ENCODE measurements around the gene ELP5.

The ELP5 gene

DNA sequence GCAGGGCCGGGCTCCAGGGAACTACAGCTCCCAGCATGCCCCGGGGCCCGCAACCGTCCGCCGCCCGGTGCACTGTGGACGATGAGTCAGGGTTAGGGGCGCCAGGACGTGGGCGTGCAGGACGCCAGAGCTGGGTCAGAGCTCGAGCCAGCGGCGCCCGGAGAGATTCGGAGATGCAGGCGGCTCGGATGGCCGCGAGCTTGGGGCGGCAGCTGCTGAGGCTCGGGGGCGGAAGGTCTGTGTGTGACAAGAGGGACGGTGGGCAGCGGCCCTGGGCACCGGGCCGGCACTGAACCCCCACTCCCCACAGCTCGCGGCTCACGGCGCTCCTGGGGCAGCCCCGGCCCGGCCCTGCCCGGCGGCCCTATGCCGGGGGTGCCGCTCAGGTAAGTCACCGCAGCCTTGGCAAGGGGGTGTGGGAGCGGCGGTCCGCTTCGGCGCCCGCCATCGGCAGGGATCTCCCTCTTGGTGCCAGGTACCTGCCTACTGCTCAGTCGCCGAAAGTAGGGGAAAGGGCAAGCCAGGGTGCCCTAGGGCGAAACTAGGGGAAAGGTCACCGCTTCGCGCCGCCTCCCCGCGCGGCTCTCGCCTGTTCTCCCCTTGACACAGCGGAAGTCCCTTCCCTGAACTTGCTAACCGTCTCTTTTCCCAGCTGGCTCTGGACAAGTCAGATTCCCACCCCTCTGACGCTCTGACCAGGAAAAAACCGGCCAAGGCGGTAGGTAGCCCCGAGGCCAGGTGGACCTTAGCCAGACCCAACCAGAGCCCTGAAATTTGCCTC, 32.0 kb upstream of the ELP5 start, which contains the start of the genes ACADVL and DLG4:
TSS of gene ACADVL (plus strand) at position 127 of the 781 bp plus-strand sequence. CDS start at position 174, 47 bp downstream.
TSS of gene DLG4 (minus strand) at position 25 of the 781 bp plus-strand sequence.
- peak; percentile 72 for DNase-seq

DNA sequence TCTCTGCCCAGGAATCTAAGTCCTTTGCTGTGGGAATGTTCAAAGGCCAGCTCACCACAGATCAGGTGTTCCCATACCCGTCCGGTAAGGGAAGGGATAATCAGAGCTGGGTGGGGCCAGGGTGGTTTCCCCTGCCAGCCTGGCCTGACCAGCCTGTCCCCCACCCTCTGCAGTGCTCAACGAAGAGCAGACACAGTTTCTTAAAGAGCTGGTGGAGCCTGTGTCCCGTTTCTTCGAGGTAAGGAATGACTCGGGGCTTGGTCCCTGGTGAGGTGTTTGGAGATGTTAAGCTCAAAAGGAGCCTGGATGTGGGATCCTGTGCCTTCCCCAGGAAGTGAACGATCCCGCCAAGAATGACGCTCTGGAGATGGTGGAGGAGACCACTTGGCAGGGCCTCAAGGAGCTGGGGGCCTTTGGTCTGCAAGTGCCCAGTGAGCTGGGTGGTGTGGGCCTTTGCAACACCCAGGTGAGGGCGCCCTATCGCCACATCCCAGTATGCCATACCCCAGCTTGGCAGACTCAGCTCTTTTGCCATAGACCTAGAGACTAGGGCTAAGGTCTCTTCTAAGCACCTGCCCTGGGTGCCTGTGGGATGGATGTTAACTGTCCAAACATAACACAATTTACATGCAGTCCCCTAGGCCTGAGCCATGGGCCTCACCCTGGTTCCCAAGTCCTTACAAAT, 31.3 kb upstream of the ELP5 start:
- peak; percentile 52 for DNase-seq

DNA sequence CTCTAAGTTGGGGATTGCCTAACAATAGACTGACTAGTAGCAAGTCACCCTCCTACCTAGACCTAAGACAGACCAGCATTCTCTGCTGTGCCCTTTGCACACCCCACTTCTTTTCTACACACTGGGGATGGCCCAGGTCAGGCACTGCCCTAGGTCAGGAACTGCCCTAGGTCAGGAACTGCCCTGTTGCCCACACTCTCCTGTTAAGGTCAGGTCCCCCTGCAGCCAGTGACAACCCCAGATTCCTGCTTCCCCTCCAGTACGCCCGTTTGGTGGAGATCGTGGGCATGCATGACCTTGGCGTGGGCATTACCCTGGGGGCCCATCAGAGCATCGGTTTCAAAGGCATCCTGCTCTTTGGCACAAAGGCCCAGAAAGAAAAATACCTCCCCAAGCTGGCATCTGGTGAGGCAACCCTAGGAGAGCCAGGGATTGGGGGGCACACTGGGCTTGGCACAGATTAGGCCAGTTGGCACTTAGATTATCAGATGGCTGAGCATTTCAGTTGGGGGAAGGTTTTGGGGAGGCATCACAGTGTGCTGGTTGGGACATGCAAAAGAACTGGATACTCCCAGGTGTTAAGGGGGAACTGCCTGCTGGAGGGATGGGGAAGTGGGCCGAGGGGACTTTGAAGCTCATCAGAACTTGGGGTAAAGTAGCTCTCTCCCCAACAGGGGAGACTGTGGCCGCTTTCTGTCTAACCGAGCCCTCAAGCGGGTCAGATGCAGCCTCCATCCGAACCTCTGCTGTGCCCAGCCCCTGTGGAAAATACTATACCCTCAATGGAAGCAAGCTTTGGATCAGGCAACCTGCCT, 30.5 kb upstream of the ELP5 start:
- no peak for DNase-seq

DNA sequence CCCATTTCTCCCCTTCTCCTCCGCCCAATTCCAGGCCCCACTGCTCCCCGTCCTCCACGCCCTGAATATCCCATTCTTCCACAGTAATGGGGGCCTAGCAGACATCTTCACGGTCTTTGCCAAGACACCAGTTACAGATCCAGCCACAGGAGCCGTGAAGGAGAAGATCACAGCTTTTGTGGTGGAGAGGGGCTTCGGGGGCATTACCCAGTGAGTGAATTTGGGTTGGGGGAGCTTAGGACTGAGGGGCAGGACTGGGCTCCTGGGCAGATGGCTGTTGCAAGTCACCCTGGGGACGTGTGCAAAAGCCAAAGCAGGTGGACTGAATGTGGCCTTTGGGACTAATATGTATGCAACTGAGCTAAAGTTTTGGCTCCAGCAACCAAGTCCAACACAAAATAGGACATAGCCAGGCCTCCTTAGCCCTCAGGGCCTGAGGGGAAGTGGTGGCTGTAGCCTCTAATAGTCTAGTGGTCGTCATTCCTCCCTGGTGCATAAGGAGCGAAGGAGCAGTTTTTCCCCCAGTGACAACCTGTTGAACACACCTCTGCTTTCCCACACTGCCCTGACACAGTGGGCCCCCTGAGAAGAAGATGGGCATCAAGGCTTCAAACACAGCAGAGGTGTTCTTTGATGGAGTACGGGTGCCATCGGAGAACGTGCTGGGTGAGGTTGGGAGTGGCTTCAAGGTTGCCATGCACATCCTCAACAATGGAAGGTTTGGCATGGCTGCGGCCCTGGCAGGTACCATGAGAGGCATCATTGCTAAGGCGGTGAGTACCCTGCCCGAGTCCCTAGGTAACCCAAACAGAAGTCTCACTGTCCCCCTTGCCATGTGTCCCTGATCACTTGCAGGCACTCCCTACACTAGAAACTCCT, 29.7 kb upstream of the ELP5 start:
- no peak for DNase-seq

DNA sequence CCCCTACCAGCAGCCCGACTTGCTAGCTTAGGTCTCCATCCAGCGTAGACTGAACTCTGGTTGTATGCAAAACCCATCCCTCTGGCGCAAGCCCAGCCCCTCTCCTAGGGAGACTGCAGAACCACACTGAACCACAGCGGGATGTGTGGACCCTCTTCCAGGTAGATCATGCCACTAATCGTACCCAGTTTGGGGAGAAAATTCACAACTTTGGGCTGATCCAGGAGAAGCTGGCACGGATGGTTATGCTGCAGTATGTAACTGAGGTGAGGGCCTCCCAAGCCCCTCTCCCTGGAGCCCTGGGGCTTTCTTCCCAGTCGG, 29.1 kb upstream of the ELP5 start:
- DNase-seq = no peak

DNA sequence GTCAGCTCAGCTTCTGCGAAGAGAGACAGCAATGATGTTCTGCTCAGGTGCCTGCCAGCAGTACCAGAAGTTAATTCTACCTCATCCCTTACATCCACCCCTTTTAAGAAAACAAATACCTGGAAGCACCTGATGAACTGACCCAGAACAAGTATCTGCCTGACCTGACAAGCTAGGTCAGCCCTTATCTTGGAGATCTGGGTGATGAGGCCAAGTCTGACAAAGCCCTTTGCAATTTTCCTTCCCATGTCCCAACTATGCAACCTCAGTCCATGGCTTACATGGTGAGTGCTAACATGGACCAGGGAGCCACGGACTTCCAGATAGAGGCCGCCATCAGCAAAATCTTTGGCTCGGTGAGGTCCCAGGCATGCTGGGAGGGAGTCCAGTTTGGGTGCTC, 28.6 kb upstream of the ELP5 start:
- no peak for DNase-seq

DNA sequence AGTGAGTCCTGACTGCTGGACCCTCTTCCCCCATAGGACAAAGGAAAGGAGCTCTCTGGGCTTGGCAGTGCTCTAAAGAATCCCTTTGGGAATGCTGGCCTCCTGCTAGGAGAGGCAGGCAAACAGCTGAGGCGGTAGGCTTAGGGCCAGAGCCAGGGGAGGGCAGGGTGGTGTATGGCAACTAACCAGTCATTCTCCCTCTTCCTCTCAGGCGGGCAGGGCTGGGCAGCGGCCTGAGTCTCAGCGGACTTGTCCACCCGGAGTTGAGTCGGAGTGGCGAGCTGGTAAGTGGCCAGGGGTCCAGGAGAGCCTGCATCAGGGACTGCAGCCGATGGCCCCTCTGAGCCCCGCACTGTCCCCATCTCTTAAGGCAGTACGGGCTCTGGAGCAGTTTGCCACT, 27.9 kb upstream of the ELP5 start:
- DNase-seq = no peak

DNA sequence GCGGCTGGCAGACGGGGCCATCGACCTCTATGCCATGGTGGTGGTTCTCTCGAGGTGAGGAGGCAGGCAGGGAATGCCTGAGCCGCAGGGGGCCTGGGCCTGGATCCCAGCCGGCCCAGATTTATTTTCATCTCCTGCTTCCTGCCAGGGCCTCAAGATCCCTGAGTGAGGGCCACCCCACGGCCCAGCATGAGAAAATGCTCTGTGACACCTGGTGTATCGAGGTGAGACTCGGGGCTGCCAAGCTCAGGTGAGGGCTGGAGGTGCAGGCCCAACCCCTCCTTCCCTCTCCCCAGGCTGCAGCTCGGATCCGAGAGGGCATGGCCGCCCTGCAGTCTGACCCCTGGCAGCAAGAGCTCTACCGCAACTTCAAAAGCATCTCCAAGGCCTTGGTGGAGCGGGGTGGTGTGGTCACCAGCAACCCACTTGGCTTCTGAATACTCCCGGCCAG, 27.3 kb upstream of the ELP5 start:
- DNase-seq = no peak

DNA sequence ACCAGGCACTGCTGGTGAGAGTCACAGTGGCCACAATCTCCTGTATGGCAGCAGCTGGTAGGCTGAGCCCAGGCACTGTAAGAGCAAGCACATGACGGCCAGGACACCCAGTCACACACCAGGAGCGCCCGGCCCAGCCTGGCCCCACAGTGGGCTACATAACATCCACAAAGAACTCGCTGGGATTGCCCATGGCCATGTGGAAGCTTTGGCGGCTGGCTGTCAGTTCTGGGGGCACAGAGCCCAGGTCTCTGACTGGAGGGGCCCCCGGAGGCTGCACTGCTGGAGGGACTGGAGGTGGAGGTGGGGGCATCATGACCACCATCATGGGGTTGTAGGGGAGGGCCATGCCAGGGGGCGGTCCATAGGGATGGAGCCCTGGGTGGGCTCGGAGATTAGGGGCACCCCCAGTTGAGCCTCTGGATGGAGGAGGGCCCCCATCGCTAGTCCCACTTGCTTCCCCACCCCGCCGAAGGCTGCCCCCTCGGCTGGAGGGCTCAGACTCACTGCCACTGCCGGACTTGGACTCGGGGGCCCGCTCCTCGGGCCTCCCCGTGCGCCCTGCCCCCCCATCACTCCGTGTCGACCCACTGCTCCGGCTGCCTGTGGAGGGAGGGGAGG, 26.2 kb upstream of the ELP5 start:
- DNase-seq = no peak

DNA sequence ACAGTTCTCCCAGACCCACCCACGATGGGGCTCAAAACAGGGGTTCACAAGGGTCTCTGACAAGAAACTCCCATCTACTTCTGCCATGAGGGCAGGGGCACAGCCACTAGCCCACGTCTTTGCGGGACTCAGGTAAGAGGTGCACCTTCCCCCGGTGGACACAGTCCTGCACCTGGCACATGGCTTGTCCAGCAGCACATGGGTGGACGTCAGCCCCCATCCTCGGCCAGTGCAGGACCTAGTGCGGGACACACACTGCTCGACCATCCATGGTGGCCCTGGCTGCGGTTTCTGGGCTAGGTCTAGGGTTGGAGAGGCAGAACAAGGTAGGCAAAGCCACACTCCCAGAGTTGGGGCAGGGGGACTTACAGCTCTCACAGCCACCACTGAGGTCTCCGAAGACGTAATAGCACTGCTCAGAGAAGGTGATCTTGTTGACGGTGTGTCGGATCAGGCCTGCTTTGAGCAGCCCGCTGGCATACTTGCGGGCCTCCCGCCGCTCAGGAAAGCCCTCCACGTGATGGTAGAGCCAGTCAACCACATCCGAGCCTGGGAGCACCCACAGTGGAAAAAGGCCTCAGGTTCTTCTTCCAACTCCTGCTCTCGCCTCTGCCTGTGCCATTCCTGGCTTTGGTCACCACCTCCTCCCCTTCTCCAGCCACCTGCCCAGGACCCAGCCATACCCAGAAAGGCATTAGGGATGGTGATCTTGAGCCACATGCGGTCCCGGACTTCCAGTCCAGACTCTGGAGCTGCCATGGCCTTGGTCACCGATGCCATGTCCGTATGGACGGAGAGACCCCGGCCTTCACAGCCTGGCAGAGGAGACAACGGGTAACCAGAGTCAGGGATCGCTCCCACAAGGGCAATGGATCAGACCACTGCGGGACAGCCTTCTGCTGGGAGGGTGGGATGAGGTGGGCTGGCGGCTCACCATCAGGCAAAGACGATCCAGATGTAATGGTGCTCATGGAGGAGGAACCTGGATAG, 25.0 kb upstream of the ELP5 start:
- DNase-seq = no peak

DNA sequence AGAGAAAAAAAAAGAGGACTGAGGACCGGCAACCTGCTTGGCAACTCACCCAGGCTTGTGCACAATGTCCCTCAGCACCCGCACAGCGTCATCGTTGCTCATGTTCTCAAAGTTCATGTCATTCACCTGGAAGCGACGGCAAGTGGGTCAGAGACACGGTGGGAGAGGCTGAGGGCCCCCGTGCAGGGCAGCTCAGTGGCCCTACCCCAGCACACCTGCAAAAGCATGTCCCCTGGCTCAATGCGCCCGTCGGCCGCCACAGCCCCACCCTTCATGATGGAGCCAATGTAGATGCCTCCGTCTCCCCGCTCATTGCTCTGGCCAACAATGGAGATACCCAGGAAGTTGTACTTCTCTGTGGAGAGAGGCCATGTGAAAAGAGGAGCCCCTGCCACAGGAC, 23.1 kb upstream of the ELP5 start:
- no peak for DNase-seq

DNA sequence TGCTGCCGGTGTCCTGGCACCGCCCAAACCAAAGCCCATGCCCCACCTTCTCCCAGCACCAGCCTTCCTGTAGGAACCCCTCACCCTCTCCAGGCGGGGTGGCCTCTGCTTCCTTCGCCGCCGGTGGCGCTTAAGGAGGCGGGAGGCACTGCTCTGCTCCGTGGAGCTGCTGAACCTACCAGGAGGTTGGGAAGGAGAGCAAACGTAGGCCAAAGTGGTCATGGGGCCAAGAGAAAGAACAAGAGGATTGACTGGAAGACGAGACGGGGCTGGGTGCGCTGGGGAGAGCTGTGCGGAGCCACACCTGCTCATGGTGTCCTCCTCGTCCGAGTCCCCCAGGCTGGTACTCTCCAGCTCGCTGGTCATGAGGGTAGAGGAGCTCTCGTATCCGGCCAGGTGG, 22.5 kb upstream of the ELP5 start:
- no peak for DNase-seq

DNA sequence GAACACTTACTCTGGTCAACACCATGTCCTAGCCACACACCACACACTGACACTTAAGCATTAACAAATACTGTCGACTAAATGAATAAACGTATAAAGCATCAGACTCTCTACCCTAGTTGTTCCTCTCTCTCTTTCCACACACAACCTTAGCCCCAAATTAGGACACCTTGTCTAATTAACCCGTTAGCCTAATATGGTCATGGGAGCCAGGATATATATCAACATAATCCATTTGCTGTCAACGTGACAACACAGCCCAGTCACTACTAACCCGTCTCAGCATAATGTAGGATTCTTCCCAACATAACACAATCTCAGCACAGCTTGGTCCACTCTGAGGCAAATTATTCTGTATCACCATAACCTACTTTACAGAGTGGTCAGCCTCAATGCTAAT, 19.9 kb upstream of the ELP5 start:
- DNase-seq = no peak

DNA sequence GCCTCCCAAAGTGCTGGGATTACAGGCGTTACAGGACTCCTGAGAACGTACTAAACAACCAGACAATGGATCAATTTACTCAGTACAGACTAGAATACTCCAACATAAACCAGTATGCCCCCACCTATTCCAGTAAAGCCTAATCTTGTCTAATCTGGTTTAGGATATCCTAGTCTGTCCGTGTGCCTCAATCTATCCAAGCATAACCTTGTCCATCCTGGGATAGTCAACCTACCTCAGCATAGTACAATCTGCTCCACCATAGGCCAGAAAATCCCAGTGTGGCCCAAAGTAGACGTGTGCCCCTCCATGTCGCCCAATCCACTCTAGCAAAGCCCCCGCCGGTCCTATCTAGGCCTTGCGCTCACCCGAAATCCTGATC, 18.3 kb upstream of the ELP5 start:
- no peak for DNase-seq

DNA sequence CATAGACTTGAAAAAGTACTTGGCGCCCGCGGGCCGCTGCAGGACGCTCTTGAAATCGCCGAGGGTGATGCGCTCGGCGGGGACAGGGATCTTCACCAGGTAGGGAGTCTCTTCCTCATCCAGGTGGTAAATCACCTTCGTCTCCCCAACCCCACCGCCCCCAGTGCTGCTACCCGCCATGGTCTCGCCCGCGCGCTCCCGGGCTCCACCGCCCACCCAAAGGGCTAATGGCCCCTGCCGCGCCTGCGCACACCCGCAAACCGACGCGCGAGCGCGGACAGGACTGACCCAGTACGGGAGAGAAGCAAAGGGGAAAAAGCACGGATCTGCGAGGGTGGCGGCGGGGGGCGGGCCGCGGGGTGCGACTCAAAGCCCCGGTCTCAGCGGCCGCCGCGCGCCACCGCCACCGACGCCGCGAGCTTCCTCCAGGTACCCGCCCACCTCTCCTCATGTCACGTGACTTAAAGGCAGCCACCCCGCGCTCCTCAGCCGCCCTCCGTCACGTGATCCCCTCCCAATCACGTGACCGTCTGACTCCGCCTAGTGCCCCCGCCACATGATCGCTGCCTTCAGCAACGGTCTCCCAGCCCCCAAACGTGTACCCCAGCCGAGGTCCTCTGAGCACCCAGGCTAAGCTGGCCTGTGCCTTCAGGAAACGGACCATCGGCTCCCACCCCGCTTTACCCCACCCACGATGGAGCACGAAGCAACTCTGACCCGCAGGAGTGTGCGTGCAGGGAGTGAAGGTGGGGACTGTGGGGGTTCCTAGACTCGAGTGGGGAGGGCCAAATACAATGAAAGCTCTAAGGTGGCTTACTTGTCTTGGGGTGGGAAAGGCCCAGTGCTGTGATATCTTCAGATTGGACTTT, 17.7 kb upstream of the ELP5 start, which contains the start of gene DVL2:
TSS of gene DVL2 (minus strand) at position 435 of the 869 bp plus-strand sequence. CDS start at position 180, 255 bp downstream.
- peak; percentile 95 for DNase-seq

DNA sequence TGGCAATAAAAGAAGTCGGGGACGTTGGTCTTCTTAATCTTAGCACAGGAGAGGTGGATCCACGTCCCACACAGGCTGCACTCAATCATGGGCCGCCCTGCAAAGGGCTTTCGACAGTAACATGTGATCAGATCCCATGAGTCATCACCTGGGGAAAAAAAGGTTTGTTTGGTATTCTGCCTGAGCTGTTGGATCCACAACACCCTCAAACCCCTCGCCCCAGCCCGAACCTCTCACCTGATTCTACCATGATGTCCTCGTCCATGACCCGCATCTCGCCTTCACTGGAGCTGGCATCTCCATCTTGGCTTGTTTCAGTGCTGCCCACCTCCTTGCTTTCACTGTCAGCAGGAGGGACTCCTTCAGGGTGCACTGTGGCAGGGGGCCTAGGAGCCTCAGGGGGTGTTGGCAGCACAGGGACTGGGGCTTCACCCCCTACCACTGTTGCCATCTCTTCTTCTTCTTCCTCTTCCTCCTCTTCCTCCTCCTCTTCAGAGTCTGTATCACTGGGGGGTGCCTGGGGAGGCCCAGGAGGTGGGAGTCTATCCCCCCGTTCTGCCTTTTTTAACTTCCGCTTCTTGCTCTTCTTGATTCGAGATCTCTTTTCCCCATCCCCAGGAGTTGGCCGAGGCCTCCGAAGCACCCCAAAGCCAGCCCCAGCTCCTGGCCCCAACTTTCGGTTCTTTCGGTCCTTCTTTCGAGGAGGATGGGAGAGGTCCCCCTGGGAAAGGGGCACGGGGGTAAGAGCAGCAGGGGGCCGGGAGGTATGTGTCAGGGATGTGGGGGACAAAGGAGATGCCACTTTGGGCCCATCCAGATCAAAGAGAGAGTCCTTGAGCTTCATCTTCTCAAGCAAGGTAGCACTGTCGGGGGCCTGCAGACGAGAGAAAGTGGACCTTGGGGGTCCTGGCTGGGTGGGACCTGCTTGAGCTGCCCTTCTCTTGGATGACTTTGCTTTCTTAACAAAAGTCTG, 16.0 kb upstream of the ELP5 start:
- DNase-seq = no peak

DNA sequence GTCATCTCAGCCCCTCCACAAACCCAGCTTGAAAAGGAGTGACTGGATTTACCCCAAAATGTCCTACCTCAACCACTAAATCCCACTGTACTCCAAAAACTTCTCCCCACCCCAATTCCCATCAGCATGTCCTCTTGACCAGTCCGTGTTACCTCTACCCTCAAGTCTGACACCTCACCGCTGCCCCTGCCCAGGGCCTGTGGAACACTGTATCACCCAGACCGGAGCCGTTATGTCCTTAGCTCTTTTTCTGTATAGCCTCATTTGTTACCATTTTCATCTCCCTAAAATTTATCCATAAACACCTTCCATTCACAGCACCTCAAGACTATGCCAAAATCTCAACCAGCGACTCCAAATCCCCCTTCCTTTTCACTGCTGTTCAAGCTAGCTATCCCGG, 15.2 kb upstream of the ELP5 start:
- DNase-seq = no peak

DNA sequence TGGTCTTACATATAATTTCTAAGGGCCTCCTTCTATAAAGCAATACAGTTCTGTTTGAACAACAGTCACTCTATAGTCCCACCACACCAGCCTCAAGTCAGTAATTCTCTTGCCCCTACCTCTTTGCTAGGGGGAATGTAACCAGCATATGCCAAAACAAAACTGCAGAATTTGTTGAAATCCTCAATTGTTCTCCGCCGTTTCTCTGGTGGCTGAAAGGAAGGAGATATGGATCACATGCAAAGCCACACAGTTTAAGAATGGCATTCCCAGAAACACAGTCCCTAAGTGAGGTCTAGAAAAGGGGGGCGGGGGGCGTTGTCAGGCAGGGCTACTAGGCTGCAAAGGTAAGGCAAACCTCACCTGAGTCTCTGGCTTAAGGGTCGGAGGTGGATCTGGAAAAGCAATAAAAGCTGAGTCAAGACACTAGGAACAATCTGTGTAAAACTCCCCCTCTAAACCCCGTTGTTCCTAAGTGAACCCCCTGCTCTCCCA, 14.7 kb upstream of the ELP5 start:
- DNase-seq = no peak

Data from NCI-H1105 (cell line).